Activated CD4-positive, alpha-beta T cell treated with anti-CD3 and anti-CD28 coated beads, Interleukin-2, amount 10 ng/mL, durations not matched to agents 7 days and 5 days (primary cell): ENCODE measurements around the gene EIF2S2. TPM values are rescaled to one million over a fixed set of nuclear protein-coding genes. Genes with fewer than 3 reads are reported as not detected.

Experiments
- CTCF ChIA-PET: fragments of 350-600 bp; sonication (Branson Sonifier 250); formaldehyde crosslinking; loops from one replicate; lab custom pipeline; 2021; ENCODE audit warnings: antibody characterized with exemption; lab: Charles Lee
- POLR2A ChIA-PET: fragments of 350-600 bp; sonication (Branson Sonifier 250); formaldehyde crosslinking; loops from one replicate; lab custom pipeline; 2021; ENCODE audit warnings: antibody characterized with exemption; lab: Charles Lee
- DNase-seq: peaks from one replicate; pipeline ENCODE4 v3.0.0-alpha.2; 2020
- H3K27ac Mint-ChIP-seq: one replicate; pipeline ENCODE4 v1.8.0; 2021; ENCODE audit warnings: mild to moderate bottlenecking, moderate library complexity, mixed read lengths
- H3K27me3 Mint-ChIP-seq: one replicate; pipeline ENCODE4 v1.8.0; 2021; ENCODE audit warnings: mixed read lengths
- H3K36me3 Mint-ChIP-seq: one replicate; pipeline ENCODE4 v1.8.0; 2021; ENCODE audit warnings: low read depth, mixed read lengths
- H3K4me1 Mint-ChIP-seq: one replicate; pipeline ENCODE4 v1.8.0; 2021; ENCODE audit warnings: mixed read lengths
- H3K4me3 Mint-ChIP-seq: one replicate; pipeline ENCODE4 v1.8.0; 2021; ENCODE audit warnings: mild to moderate bottlenecking, moderate library complexity, mixed read lengths
- H3K9me3 Mint-ChIP-seq: one replicate; pipeline ENCODE4 v1.8.0; 2021; ENCODE audit warnings: mixed read lengths
- total RNA-seq, 2 experiments: library from RNA; stranded (reverse); gene quantifications; one replicate each; pipeline ENCODE4 v1.2.3, GENCODE V29; 2021

Gene EIF2S2
- total RNA-seq, 2 experiments from 2014 or later, result 84.7 to 92.9 TPM

DNA sequence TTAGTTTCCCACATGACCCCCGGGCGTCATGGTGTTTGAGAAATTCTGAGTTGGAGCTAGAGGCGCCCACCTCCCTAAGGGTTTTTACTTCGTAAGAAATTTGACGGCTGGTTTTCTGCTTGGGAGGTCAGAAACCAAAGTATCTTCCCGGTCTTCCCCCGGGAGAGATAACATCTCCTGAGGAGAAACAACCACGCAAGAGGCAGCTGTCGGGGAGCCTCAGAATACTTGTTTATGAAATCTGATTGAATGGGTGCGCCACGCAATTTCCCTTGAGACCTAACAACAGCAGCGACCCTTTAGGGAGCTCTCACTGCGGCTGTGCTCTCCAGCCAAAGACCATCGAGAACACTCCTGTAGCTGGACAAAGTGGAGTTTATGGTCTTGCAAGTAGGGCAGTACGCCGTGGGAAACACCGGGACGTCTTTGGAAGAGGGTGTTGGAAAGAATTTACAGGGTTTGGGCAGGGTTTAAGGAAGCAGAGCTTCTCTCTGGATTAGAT lies 608 bp upstream of the EIF2S2 start:
- H3K36me3 Mint-ChIP-seq, result peaks cover 32% of the 10 kb centered on the region
- ChIA-PET CTCF (interaction anchor here (0.6 to 2.0 kb wide), 7 partner anchors 9 to 312 kb away, joined by 3 to 6 read pairs (median 4); no protein-coding TSS in a partner anchor), POLR2A (interaction anchor here (0.7 to 1.0 kb wide), 3 partner anchors 10 to 302 kb away, joined by 3 read pairs; partner anchors contain the start of gene CHMP4B)
- peak overlapping the region; percentile 86 for H3K4me3 Mint-ChIP-seq
- H3K27me3 Mint-ChIP-seq, result peaks cover 3% of the 10 kb centered on the region
- DNase-seq, result no peak
- no peaks in the 10 kb centered on the region for H3K9me3 Mint-ChIP-seq
- H3K27ac Mint-ChIP-seq, result peak overlapping the region; percentile 99
- H3K4me1 Mint-ChIP-seq, result peaks cover 33% of the 10 kb centered on the region

DNA sequence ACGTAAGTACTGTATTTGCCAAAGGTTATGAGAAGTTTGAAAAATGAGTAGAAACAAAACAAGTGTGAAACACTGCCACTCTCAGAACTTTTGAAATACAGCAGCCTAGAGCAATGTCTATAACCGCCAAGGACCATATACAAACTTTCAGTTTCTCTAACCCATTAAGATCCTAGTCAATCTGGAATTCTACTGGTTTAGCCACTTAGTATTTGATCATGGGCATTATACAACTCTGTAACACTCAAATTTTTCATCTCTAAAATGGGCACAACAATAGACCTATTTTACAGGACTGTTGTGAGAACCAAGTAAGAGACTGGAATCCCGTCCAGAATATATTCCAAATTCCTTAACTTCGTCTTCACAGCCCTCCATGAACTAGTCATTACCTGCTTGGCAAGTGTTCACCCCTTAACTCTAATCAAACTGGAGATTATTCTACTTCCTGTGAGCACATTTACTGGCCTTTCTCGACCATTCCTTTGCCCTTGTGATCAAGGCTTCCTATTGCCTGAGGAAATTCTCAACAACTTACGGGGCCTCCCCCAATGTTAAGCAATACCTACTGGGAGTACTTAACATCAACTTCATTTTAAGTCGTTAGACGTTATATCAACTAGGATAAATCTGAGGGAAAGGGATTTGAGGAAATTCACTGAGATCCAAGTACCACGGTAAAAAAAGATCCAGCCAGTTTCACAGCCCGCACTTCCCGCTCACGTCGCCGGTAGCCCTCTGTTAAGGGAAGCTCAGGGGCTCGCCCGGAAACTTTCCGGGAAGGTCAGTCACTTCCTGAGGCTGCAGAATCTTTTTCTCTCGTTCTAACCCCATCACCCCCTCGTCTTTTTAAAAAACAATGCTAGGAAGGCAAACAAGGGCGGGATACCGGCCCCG lies 1.1 kb downstream of the EIF2S2 start:
- H3K9me3 Mint-ChIP-seq, result no peaks in the 10 kb centered on the region
- peaks cover 44% of the 10 kb centered on the region for H3K36me3 Mint-ChIP-seq
- H3K27ac Mint-ChIP-seq, result peak overlapping the region; percentile 99
- H3K4me1 Mint-ChIP-seq, result peaks cover 47% of the 10 kb centered on the region
- ChIA-PET POLR2A (interaction anchor here (0.9 kb wide), 1 partner anchor 117 kb away, joined by 3 read pairs; the partner anchor contains the start of gene RALY), CTCF (interaction anchor here (0.5 to 2.0 kb wide), 2 partner anchors 178 to 562 kb away, joined by 3 to 6 read pairs; no protein-coding TSS in a partner anchor)
- no peaks in the 10 kb centered on the region for H3K27me3 Mint-ChIP-seq
- no peak for DNase-seq
- peak overlapping the region; percentile 86 for H3K4me3 Mint-ChIP-seq

DNA sequence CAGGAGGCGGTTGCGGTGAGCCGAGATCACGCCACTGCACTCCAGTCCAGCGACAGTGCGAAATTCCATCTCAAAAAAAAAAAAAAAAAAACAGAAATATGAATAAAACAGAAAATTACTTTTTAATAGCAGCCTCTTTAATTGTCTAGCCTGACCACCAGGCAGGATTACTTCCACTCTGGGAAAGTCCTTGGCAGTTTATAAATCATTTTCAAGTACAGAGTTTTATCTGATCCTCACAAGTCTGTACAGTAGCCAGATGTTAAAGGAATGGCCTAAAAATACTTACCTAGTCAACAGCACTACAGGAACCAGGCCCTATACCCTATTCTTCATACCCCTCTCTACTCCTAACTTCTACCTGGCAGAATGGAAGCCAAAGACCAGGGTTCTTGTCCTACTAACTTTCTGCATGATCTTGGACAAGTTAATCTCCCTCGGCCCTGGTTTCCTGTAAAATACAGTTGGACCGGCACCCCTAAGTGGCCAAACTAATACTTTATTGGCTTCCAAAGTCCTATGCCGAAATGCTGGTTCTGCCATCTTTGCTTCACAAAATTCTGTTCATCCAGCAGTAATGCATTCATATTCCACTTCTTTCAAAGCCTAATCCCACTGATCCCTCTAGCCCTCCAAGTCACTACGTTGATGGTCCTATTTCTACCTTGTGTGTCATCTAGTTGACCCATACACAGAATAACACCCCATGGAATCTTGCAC lies 1.9 kb downstream of the EIF2S2 start:
- Mint-ChIP-seq H3K27ac (peak overlapping the region; percentile 99), H3K9me3 (no peaks in the 10 kb centered on the region), H3K36me3 (peaks cover 51% of the 10 kb centered on the region), H3K27me3 (no peaks in the 10 kb centered on the region), H3K4me3 (peak overlapping the region; percentile 86), H3K4me1 (peaks cover 55% of the 10 kb centered on the region)
- DNase-seq, result no peak
- CTCF ChIA-PET, result interaction anchor here (0.6 kb wide), 1 partner anchor 42 kb away, joined by 3 read pairs; no protein-coding TSS in a partner anchor
- POLR2A ChIA-PET, result interaction anchor here (1.0 kb wide), 1 partner anchor 16 kb away, joined by 3 read pairs; no protein-coding TSS in a partner anchor

DNA sequence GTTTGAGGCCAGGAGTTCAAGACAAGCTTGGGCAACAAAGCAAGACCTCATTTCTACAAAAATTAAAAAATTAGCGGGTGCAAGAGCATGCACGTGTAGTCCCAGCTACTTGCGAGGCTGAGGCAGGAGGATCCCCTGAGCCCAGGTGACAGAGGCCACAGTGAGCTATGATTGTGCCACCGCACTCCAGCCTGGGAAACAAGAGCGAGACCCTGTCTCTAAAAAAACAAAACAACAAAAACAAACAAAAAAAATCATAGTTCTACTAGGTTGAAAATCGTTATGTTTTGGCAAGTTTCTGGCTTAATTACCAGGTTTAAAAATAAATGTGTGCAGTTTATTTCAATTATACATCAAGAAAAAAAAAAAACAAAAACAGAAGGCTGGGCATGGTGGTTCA lies 2.6 kb downstream of the EIF2S2 start:
- Mint-ChIP-seq H3K4me1 (peaks cover 62% of the 10 kb centered on the region), H3K4me3 (peak overlapping the region; percentile 58), H3K9me3 (no peaks in the 10 kb centered on the region), H3K36me3 (peaks cover 59% of the 10 kb centered on the region), H3K27ac (peak overlapping the region; percentile 75), H3K27me3 (no peaks in the 10 kb centered on the region)
- CTCF ChIA-PET, result interaction anchor here (0.6 to 1.1 kb wide), 3 partner anchors 21 to 114 kb away, joined by 3 to 4 read pairs (median 3); no protein-coding TSS in a partner anchor
- no peak for DNase-seq
- POLR2A ChIA-PET, result interaction anchor here (1.0 kb wide), 1 partner anchor 15 kb away, joined by 3 read pairs; no protein-coding TSS in a partner anchor

DNA sequence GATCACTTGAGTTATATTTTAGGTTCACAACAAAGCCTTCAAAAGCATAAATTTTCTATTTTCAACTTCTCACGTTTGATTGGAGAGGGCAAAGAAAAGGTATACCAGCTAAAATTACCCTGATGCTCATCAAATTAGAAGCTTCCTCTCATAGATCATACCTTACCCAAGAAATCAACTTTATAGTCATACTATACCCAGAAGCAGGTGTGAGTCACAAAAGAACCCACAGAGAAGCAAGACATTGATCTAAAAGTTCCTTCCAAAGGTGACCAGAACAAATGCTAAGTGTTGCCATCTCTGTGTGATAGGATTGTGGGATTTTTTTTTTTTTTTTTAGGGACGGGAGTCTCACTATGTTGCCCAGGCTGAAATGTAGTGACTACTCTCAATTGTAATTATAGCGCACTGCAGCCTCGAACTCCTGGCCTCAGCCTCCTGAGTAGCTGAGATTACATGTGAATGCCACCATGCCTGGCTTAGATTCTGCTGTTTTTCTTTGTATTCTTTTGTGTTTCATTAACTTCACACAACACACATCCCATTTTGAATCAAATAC lies 3.3 kb downstream of the EIF2S2 start:
- H3K27me3 Mint-ChIP-seq, result no peaks in the 10 kb centered on the region

DNA sequence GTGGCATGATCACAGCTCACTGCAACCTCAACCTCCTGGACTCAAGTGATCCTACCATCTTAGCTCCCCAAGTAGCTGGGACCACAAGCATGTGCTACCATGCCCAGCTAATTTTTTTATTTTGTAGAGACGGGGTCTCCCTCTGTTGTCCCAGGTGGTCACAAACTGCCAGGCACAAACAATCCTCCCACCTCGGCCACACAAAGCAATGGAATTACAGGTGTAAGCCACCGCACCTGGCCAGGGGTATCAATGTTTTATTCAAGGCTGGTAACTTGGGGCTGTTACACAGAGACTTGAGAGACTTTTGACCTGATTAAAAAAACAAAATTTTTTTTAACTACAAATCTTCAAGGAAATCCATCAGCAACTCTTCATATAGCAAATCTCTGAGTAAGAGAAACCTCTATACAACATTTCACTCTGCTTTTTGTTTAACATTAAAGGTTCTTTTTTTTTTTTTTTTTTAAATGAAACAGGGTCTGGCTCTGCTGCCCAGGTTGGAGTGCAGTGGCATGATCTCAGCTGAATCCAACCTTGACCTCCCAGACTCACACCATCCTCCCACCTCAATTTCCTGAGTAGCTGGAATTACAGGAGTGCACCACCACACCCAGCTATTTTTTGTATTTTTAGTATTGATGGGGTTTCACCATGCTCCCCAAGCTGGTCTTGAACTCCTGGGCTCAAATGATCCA lies 5.9 kb downstream of the EIF2S2 start:
- Mint-ChIP-seq H3K27ac (peak overlapping the region; percentile 33), H3K27me3 (no peaks in the 10 kb centered on the region), H3K9me3 (no peaks in the 10 kb centered on the region), H3K36me3 (peaks cover 85% of the 10 kb centered on the region), H3K4me3 (no peak overlapping the region), H3K4me1 (peaks cover 79% of the 10 kb centered on the region)
- CTCF ChIA-PET, result interaction anchor here (0.7 to 1.2 kb wide), 2 partner anchors 66 to 252 kb away, joined by 3 to 4 read pairs; no protein-coding TSS in a partner anchor
- DNase-seq, result no peak
- POLR2A ChIA-PET, result no interaction called here

More for the DNA sequence above, 3.3 kb downstream of the EIF2S2 start:
- Mint-ChIP-seq H3K36me3 (peaks cover 66% of the 10 kb centered on the region), H3K27ac (peak overlapping the region; percentile 38), H3K9me3 (no peaks in the 10 kb centered on the region), H3K4me3 (peak overlapping the region; percentile 9), H3K4me1 (peaks cover 68% of the 10 kb centered on the region)
- POLR2A ChIA-PET, result interaction anchor here (1.0 kb wide), 1 partner anchor 14 kb away, joined by 3 read pairs; no protein-coding TSS in a partner anchor
- CTCF ChIA-PET, result interaction anchor here (0.5 to 1.1 kb wide), 9 partner anchors 13 to 1982 kb away, joined by 3 to 7 read pairs (median 4); no protein-coding TSS in a partner anchor
- no peak for DNase-seq

DNA sequence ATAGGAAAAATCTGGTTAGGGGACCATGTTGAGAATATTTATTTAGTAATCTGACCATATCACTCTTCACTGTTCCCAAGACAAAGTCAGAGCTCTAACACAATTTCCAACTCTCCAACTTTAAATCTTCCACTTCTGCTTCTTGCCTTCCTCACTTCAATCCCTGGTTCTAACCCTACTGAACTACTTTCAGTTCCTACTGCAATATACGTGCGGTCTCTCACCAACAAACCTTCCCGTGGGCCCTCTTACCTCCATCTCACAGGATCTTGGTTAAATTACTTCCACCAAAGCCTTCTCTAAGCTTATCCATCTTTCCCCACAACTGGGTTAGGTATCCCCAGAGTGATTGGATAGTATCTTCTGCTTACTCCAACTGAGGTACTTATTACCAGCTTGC lies 8.0 kb downstream of the EIF2S2 start:
- Mint-ChIP-seq H3K27ac (no peak overlapping the region), H3K36me3 (peaks cover 82% of the 10 kb centered on the region), H3K9me3 (no peaks in the 10 kb centered on the region), H3K4me1 (peaks cover 67% of the 10 kb centered on the region), H3K27me3 (no peaks in the 10 kb centered on the region), H3K4me3 (no peak overlapping the region)
- no peak for DNase-seq
- ChIA-PET POLR2A (no interaction called here), CTCF (no interaction called here)

DNA sequence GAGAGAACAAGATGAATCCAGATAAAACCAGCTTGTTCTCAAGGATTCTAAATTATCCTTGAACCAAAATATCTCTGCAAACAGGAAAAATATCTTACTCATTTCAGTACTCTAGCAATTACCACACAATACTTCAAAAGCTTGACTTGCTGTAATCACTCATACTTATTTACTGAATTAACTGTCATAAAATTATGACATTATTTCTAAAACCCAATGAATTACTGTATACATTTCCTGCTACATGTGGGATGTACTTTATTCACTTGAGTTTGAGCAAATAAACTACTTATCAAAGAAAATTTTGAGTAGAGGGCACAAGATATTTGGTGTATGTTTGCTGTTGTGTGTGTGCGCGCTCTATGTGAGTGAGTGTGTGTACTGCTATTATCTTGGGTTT lies 9.7 kb downstream of the EIF2S2 start:
- H3K9me3 Mint-ChIP-seq, result no peaks in the 10 kb centered on the region
- H3K27me3 Mint-ChIP-seq, result no peaks in the 10 kb centered on the region
- H3K27ac Mint-ChIP-seq, result peak overlapping the region; percentile 47
- ChIA-PET POLR2A (interaction anchor here (1.1 kb wide), 1 partner anchor 10 kb away, joined by 3 read pairs; no protein-coding TSS in a partner anchor), CTCF (interaction anchor here (1.8 to 2.4 kb wide), 2 partner anchors 10 to 24 kb away, joined by 5 to 7 read pairs; partner anchors contain the start of gene EIF2S2)
- no peak overlapping the region for H3K4me3 Mint-ChIP-seq
- peaks cover 79% of the 10 kb centered on the region for H3K36me3 Mint-ChIP-seq
- no peak for DNase-seq
- H3K4me1 Mint-ChIP-seq, result peaks cover 52% of the 10 kb centered on the region

DNA sequence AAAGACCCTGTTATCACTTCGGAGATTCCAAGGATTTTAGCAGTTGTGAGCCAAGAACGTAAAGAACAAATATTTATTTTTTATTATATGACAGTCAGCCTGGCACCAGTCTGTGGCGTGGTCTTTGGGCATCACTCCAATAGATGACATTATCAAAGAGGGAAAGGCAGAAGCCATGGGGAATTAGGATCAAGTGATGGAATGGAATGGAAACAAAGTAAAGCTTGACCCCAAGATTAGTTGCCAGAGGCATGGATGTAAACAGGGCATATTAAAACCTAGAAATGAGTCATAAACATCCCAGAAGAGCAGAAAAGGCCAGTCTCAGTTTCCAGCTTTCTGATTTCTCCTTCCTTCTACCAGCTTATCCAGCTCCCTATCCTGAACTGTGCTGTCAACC lies 11.5 kb downstream of the EIF2S2 start:
- peaks cover 85% of the 10 kb centered on the region for H3K36me3 Mint-ChIP-seq
- H3K9me3 Mint-ChIP-seq, result no peaks in the 10 kb centered on the region
- H3K4me3 Mint-ChIP-seq, result no peak overlapping the region
- ChIA-PET CTCF (interaction anchor here (2.4 kb wide), 1 partner anchor 22 kb away, joined by 7 read pairs; no protein-coding TSS in a partner anchor), POLR2A (no interaction called here)
- H3K27me3 Mint-ChIP-seq, result no peaks in the 10 kb centered on the region
- peaks cover 40% of the 10 kb centered on the region for H3K4me1 Mint-ChIP-seq
- no peak for DNase-seq
- H3K27ac Mint-ChIP-seq, result peak overlapping the region; percentile 60

DNA sequence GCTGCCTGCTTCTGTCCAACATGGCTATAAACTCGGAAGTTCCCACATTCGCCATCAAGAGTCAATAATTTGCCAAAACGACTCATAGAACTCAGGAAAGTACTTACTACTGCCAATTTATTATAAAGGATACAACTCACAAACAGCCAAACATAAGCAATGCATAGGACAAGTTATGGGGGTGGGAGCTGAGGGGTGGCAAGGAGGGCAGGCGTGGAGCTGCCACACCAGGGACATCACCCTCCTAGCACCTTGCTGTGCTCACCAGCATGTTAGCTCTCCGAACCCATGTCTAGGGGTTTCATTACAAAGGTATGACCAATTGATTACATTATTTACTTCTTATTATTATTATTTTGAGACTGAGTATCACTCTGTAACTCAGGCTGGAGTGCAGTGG lies 12.4 kb downstream of the EIF2S2 start:
- H3K4me3 Mint-ChIP-seq, result no peak overlapping the region
- H3K27me3 Mint-ChIP-seq, result no peaks in the 10 kb centered on the region
- peaks cover 31% of the 10 kb centered on the region for H3K4me1 Mint-ChIP-seq
- H3K36me3 Mint-ChIP-seq, result peaks cover 81% of the 10 kb centered on the region
- ChIA-PET POLR2A (no interaction called here), CTCF (no interaction called here)
- no peaks in the 10 kb centered on the region for H3K9me3 Mint-ChIP-seq
- H3K27ac Mint-ChIP-seq, result peak overlapping the region; percentile 46
- DNase-seq, result no peak

DNA sequence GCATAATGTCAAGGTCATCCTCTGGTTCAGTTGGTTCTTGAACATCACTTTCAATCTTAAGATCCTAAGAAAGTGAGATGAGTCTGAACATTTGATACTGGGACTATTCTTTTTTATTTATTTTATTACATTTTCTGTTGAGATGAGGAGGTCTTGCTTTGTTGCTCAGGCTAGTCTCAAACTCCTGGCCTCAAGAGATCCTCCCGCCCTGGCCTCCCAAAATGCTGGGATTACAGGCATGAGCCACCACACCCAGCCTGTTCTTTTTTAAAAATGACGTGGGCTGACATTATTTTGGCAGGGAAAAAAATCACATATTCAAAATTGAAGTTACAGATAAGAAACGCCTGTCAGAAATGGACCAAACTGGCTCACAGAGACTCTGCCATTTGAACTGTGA lies 13.5 kb downstream of the EIF2S2 start:
- DNase-seq, result no peak
- peaks cover 26% of the 10 kb centered on the region for H3K4me1 Mint-ChIP-seq
- no peaks in the 10 kb centered on the region for H3K27me3 Mint-ChIP-seq
- ChIA-PET POLR2A (no interaction called here), CTCF (no interaction called here)
- H3K4me3 Mint-ChIP-seq, result no peak overlapping the region
- no peaks in the 10 kb centered on the region for H3K9me3 Mint-ChIP-seq
- H3K27ac Mint-ChIP-seq, result no peak overlapping the region
- peaks cover 77% of the 10 kb centered on the region for H3K36me3 Mint-ChIP-seq
